Activated T-cell treated with anti-CD3 and anti-CD28 coated beads, Interleukin-2, amount 50 U/mL, for 4 hours (primary cell): ENCODE data around the gene CLCN4. TPM values are rescaled to one million over a fixed set of nuclear protein-coding genes. Genes with fewer than 3 reads are reported as not detected.

Source experiments
- ATAC-seq, 2 donors: fragments of 200-7000 bp; cut with Tn5 transposase; one replicate each; pipeline ENCODE4 v1.10.0; 2021
- DNase-seq: peaks from one replicate; pipeline ENCODE4 v3.0.0-alpha.2; 2020
- H3K27me3 Mint-ChIP-seq: one replicate; pipeline ENCODE4 v1.8.0; 2021; ENCODE audit warnings: low read depth, mixed read lengths
- H3K36me3 Mint-ChIP-seq: one replicate; pipeline ENCODE4 v1.8.0; 2022; ENCODE audit warnings: mixed read lengths; ENCODE audit not compliant: insufficient read depth
- H3K4me1 Mint-ChIP-seq: one replicate; pipeline ENCODE4 v1.8.0; 2021; ENCODE audit warnings: low read depth, mixed read lengths
- H3K4me3 Mint-ChIP-seq: one replicate; pipeline ENCODE4 v1.8.0; 2021; ENCODE audit warnings: mild to moderate bottlenecking, moderate library complexity, mixed read lengths
- H3K9me3 Mint-ChIP-seq: one replicate; pipeline ENCODE4 v1.8.0; 2021; ENCODE audit warnings: mixed read lengths
- total RNA-seq, 3 donors: library from RNA; stranded (reverse); gene quantifications; one replicate each; pipeline ENCODE4 v1.2.1, GENCODE V29; 2021

The CLCN4 gene
- total RNA-seq, 3 donors from 2014 or later: 0.05 to 0.35 (median 0.08) TPM

- DNase-seq: no peak
- H3K4me1 Mint-ChIP-seq: no peaks in the 10 kb centered on the region
- no peak for ATAC-seq
These were observed 84.1 kb downstream of the CLCN4 start for GRCh38 chrX:10240918-10241317.

GRCh38 chrX:10242026-10242425, 85.3 kb downstream of the CLCN4 start:
- no peaks in the 10 kb centered on the region for H3K36me3 Mint-ChIP-seq

More at GRCh38 chrX:10240918-10241317, 84.1 kb downstream of the CLCN4 start:
- H3K36me3 Mint-ChIP-seq: no peaks in the 10 kb centered on the region
- no peak overlapping the region for H3K4me3 Mint-ChIP-seq
- no peaks in the 10 kb centered on the region for H3K27me3 Mint-ChIP-seq
- no peaks in the 10 kb centered on the region for H3K9me3 Mint-ChIP-seq

GRCh38 chrX:10243106-10243505, 86.3 kb downstream of the CLCN4 start:
- no peaks in the 10 kb centered on the region for H3K36me3 Mint-ChIP-seq
- H3K4me3 Mint-ChIP-seq: no peak overlapping the region
- no peak for ATAC-seq
- H3K27me3 Mint-ChIP-seq: no peaks in the 10 kb centered on the region
- no peak for DNase-seq
- H3K9me3 Mint-ChIP-seq: no peaks in the 10 kb centered on the region
- H3K4me1 Mint-ChIP-seq: no peaks in the 10 kb centered on the region

More at GRCh38 chrX:10242026-10242425, 85.3 kb downstream of the CLCN4 start:
- ATAC-seq: no peak
- no peak for DNase-seq
- no peaks in the 10 kb centered on the region for H3K9me3 Mint-ChIP-seq
- no peaks in the 10 kb centered on the region for H3K4me1 Mint-ChIP-seq
- H3K4me3 Mint-ChIP-seq: no peak overlapping the region
- H3K27me3 Mint-ChIP-seq: no peaks in the 10 kb centered on the region

GRCh38 chrX:10244915-10245622, 88.3 kb downstream of the CLCN4 start:
- DNase-seq (no peak), ATAC-seq (no peak)
- Mint-ChIP-seq H3K36me3 (no peaks in the 10 kb centered on the region), H3K27me3 (no peaks in the 10 kb centered on the region), H3K9me3 (peaks cover 3% of the 10 kb centered on the region), H3K4me1 (no peaks in the 10 kb centered on the region), H3K4me3 (no peak overlapping the region)

GRCh38 chrX:10245886-10246285, 89.1 kb downstream of the CLCN4 start:
- Mint-ChIP-seq H3K4me1 (no peaks in the 10 kb centered on the region), H3K36me3 (no peaks in the 10 kb centered on the region), H3K4me3 (no peak overlapping the region), H3K27me3 (no peaks in the 10 kb centered on the region), H3K9me3 (peaks cover 3% of the 10 kb centered on the region)
- ATAC-seq (no peak), DNase-seq (no peak)

- DNase-seq: no peak
- ATAC-seq: no peak
- Mint-ChIP-seq H3K36me3 (no peaks in the 10 kb centered on the region), H3K4me1 (no peaks in the 10 kb centered on the region), H3K27me3 (no peaks in the 10 kb centered on the region), H3K4me3 (no peak overlapping the region), H3K9me3 (peaks cover 3% of the 10 kb centered on the region)
These were observed 89.5 kb downstream of the CLCN4 start for GRCh38 chrX:10246297-10246696.

- ATAC-seq (no peak), DNase-seq (no peak)
- Mint-ChIP-seq H3K4me1 (no peaks in the 10 kb centered on the region), H3K9me3 (peaks cover 3% of the 10 kb centered on the region), H3K36me3 (no peaks in the 10 kb centered on the region), H3K4me3 (no peak overlapping the region), H3K27me3 (no peaks in the 10 kb centered on the region)
These were observed 90.1 kb downstream of the CLCN4 start for GRCh38 chrX:10246846-10247245.

GRCh38 chrX:10254739-10255138, 98.0 kb downstream of the CLCN4 start:
- DNase-seq (no peak), ATAC-seq (no peak)
- Mint-ChIP-seq H3K36me3 (no peaks in the 10 kb centered on the region), H3K27me3 (no peaks in the 10 kb centered on the region), H3K4me1 (no peaks in the 10 kb centered on the region), H3K4me3 (no peak overlapping the region), H3K9me3 (no peaks in the 10 kb centered on the region)

- DNase-seq (no peak), ATAC-seq (no peak)
- Mint-ChIP-seq H3K4me3 (no peak overlapping the region), H3K36me3 (no peaks in the 10 kb centered on the region), H3K4me1 (no peaks in the 10 kb centered on the region), H3K9me3 (no peaks in the 10 kb centered on the region), H3K27me3 (no peaks in the 10 kb centered on the region)
These were observed 102.9 kb downstream of the CLCN4 start for GRCh38 chrX:10259716-10260115.

GRCh38 chrX:10265775-10266174, 109.0 kb downstream of the CLCN4 start:
- Mint-ChIP-seq H3K4me1 (no peaks in the 10 kb centered on the region), H3K27me3 (no peaks in the 10 kb centered on the region), H3K4me3 (no peak overlapping the region), H3K9me3 (no peaks in the 10 kb centered on the region), H3K36me3 (no peaks in the 10 kb centered on the region)
- no peak for DNase-seq
- ATAC-seq: no peak

GRCh38 chrX:10278716-10279115, 121.9 kb downstream of the CLCN4 start:
- Mint-ChIP-seq H3K9me3 (no peaks in the 10 kb centered on the region), H3K4me1 (no peaks in the 10 kb centered on the region), H3K36me3 (no peaks in the 10 kb centered on the region), H3K27me3 (no peaks in the 10 kb centered on the region), H3K4me3 (no peak overlapping the region)
- DNase-seq: no peak
- ATAC-seq: no peak

- Mint-ChIP-seq H3K4me3 (no peak overlapping the region), H3K9me3 (no peaks in the 10 kb centered on the region), H3K27me3 (no peaks in the 10 kb centered on the region), H3K4me1 (no peaks in the 10 kb centered on the region), H3K36me3 (no peaks in the 10 kb centered on the region)
- no peak for ATAC-seq
- DNase-seq: no peak
These were observed 123.3 kb downstream of the CLCN4 start for GRCh38 chrX:10280071-10280470.

GRCh38 chrX:10282490-10282889, 125.7 kb downstream of the CLCN4 start:
- Mint-ChIP-seq H3K9me3 (no peaks in the 10 kb centered on the region), H3K4me3 (no peak overlapping the region), H3K27me3 (no peaks in the 10 kb centered on the region), H3K36me3 (no peaks in the 10 kb centered on the region), H3K4me1 (no peaks in the 10 kb centered on the region)
- ATAC-seq: no peak
- no peak for DNase-seq

GRCh38 chrX:10286195-10286594, 129.4 kb downstream of the CLCN4 start:
- ATAC-seq (no peak), DNase-seq (no peak)
- no peak overlapping the region for H3K4me3 Mint-ChIP-seq
- H3K9me3 Mint-ChIP-seq: peaks cover 3% of the 10 kb centered on the region
- H3K36me3 Mint-ChIP-seq: no peaks in the 10 kb centered on the region
- no peaks in the 10 kb centered on the region for H3K4me1 Mint-ChIP-seq
- H3K27me3 Mint-ChIP-seq: no peaks in the 10 kb centered on the region
